GM12878 (cell line): Measurements from ENCODE around the gene GON4L. TPM values are rescaled to one million over a fixed set of nuclear protein-coding genes. Genes with fewer than 3 reads are reported as not detected.

Source experiments
- ATAC-seq: fragments of 200-7000 bp; cut with Tn5 transposase; 3 replicates; pipeline ENCODE4 v1.9.1; 2020; ENCODE audit warnings: mild to moderate bottlenecking, moderate library complexity
- BruUV-seq: library from RNA; stranded (reverse); fragments of 400-500 nt; replicated peaks from 2 replicates; lab custom pipeline; 2021; lab: Mats Ljungman, UMichigan
- CTCF ChIA-PET: fragments of 300-600 bp; sonication (Branson Sonifier 250); formaldehyde crosslinking; extraction: SDS; loops from one replicate; lab custom pipeline; 2021; ENCODE audit warnings: inconsistent platforms; lab: Yijun Ruan, JAX
- POLR2A ChIA-PET: fragments of 350-600 bp; formaldehyde crosslinking; extraction: SDS; loops from one replicate; lab custom pipeline; 2021; ENCODE audit warnings: inconsistent platforms; lab: Charles Lee
- RAD21 ChIA-PET: fragments of 300-600 bp; sonication (Branson Sonifier 250); formaldehyde crosslinking; loops from one replicate; lab custom pipeline; 2023; ENCODE audit warnings: antibody characterized with exemption; ENCODE audit not compliant: unreplicated experiment; lab: Charles Lee
- SMC1A ChIA-PET: fragments of 300-600 bp; sonication (Branson Sonifier 250); formaldehyde crosslinking; loops from one replicate; lab custom pipeline; 2023; ENCODE audit not compliant: unreplicated experiment, uncharacterized antibody; lab: Charles Lee
- DNase-seq: peaks from one replicate; pipeline ENCODE4 v3.0.0-alpha.2; 2011; ENCODE audit warnings: low read depth, low spot score
- FAIRE-seq: peaks from 3 replicates; lab custom pipeline; 2011; peaks lifted over from hg19 to GRCh38; lab: Jason Lieb, UNC
- H2AFZ ChIP-seq: 2 replicates; pipeline ENCODE4 v1.6.0; 2011; ENCODE audit warnings: low read depth, low read length, control low read depth; ENCODE audit not compliant: control insufficient read depth
- H3K27ac ChIP-seq: 2 replicates; pipeline ENCODE4 v1.5.1; 2011; ENCODE audit warnings: control low read depth; ENCODE audit not compliant: control insufficient read depth, insufficient read depth
- H3K27me3 ChIP-seq, 2 experiments: replicated peaks in 1 of 2; 2 replicates each; pipeline versions ENCODE4 v1.6.0 to v1.6.1; 2011; ENCODE audit warnings: low read length in 1 of 2; ENCODE audit not compliant: control insufficient read depth in 2 of 2, insufficient read depth in 2 of 2
- H3K36me3 ChIP-seq, 2 experiments: 2 replicates each; pipeline ENCODE4 v1.5.1; 2011; ENCODE audit warnings: low read length in 1 of 2; ENCODE audit not compliant: control insufficient read depth in 2 of 2, insufficient read depth in 2 of 2
- H3K4me1 ChIP-seq: 2 replicates; pipeline ENCODE4 v1.6.1; 2011; ENCODE audit warnings: mild to moderate bottlenecking, low read length, moderate library complexity, mixed read lengths; ENCODE audit not compliant: control insufficient read depth, insufficient read depth
- H3K4me2 ChIP-seq: 2 replicates; pipeline ENCODE4 v1.6.0; 2011; ENCODE audit warnings: control low read depth; ENCODE audit not compliant: control insufficient read depth, insufficient read depth
- H3K4me3 ChIP-seq: fragments of 200-600 bp; sonication (generic); 2 replicates; pipeline ENCODE4 v1.5.1; 2016
- H3K79me2 ChIP-seq: 2 replicates; pipeline ENCODE4 v1.6.0; 2011; ENCODE audit warnings: low read length; ENCODE audit not compliant: control insufficient read depth, insufficient read depth
- H3K9ac ChIP-seq: 2 replicates; pipeline ENCODE4 v1.8.0; 2011; ENCODE audit warnings: low read length, control low read depth, mixed read lengths; ENCODE audit not compliant: control insufficient read depth, insufficient read depth
- H3K9me3 ChIP-seq: replicated peaks from 3 replicates; pipeline ENCODE4 v1.5.1; 2011; ENCODE audit warnings: mild to moderate bottlenecking, low read length; ENCODE audit not compliant: control insufficient read depth, insufficient read depth
- H4K20me1 ChIP-seq: 2 replicates; pipeline ENCODE4 v1.6.0; 2011; ENCODE audit not compliant: control insufficient read depth, insufficient read depth
- ATF2 ChIP-seq: IDR thresholded peaks from 2 replicates; pipeline ENCODE4 v1.6.1; 2012; ENCODE audit warnings: low read length, inconsistent platforms
- CEBPZ ChIP-seq: fragments of 150-350 bp; IDR thresholded peaks from 2 replicates; pipeline ENCODE4 v1.6.1; 2016; ENCODE audit warnings: low read depth, low read length
- KLF5 ChIP-seq: fragments of 450-650 bp; IDR thresholded peaks from 2 replicates; pipeline ENCODE4 v1.6.1; 2014; ENCODE audit warnings: mild to moderate bottlenecking; ENCODE audit not compliant: partially characterized antibody
- SRF ChIP-seq, 2 experiments: IDR thresholded peaks; 2 replicates each; pipeline ENCODE4 v1.6.1; 2011; ENCODE audit warnings: low read depth in 2 of 2, low read length in 2 of 2, mild to moderate bottlenecking in 1 of 2, moderate library complexity in 1 of 2
- YY1 ChIP-seq: IDR thresholded peaks from 2 replicates; pipeline ENCODE4 v1.6.1; 2011; ENCODE audit warnings: low read depth, mild to moderate bottlenecking, low read length
- WGBS: methylation state at CpG from one replicate; pipeline ENCODE4 v1.1.6; 2016; ENCODE audit warnings: low lambda C conversion rate; ENCODE audit not compliant: insufficient replicate concordance, insufficient coverage; ENCODE audit errors: missing lambda C conversion rate; 5-methylcytosine and 5-hydroxymethylcytosine counted together
- in situ Hi-C: fragments of 300-500 bp; cut with MboI; formaldehyde crosslinking; loops from 9 replicates; pipeline ENCODE4 v1.14.3; 2018; ENCODE audit warnings: mixed read lengths
- intact Hi-C: fragments of 100-400 bp; cut with micrococcal nuclease; formaldehyde crosslinking; loops from one replicate; pipeline ENCODE4 v1.14.2; 2022; ENCODE audit not compliant: unreplicated experiment
- polyA plus RNA-seq, 11 experiments: library from polyadenylated mRNA; depleted of rRNA in 4 of 11; unstranded in 6 of 11; stranded (reverse) in 5 of 11; fragments of >200 nt; fragmentation: Nextera tagmentation in 4 of 11; fragmentation: Illumina TruSeq in 1 of 11; extraction: Ambion mirVana in 4 of 11; extraction: Trizol in 1 of 11; gene quantifications; 1 replicate in 1 of 11; 2 replicates in 10 of 11; pipeline versions ENCODE4 v1.2.1 to v1.2.3, GENCODE V29; 2011 to 2016; ENCODE audit warnings: inconsistent platforms in 2 of 11, missing spikeins in 2 of 11, low read depth in 1 of 11
- total RNA-seq, 4 experiments: library from RNA; depleted of rRNA in 3 of 4; stranded (reverse); fragments of >200 nt in 3 of 4; fragmentation: Illumina TruSeq in 1 of 4; extraction: Trizol in 1 of 4; gene quantifications; 2 replicates each; pipeline versions ENCODE4 v1.2.1 to v1.2.3, GENCODE V29; 2013 to 2021

GON4L gene
- total and polyA plus RNA-seq, 10 of the 15 experiments (the other 5 are each of a cell fraction or from before 2014, with no cell fraction given): 17.7 to 40.7 (median 28.0) TPM

GRCh38 chr1:155834296-155834926 lies 22.6 kb downstream of the GON4L start:
- intact Hi-C loops: no loop called here
- RAD21 ChIA-PET: no interaction called here
- POLR2A ChIA-PET: no interaction called here
- H3K4me3 ChIP-seq: no peak overlapping the region
- BruUV-seq: no TSS peak
- H3K79me2 ChIP-seq: peaks cover 3% of the 10 kb centered on the region
- peaks cover 0 to 5% of the 10 kb centered on the region in 2 experiments; a peak in 2 of 4 replicates for H3K36me3 ChIP-seq
- SMC1A ChIA-PET: interaction anchor here (1.0 to 1.4 kb wide), 3 partner anchors 22 to 230 kb away, joined by 3 to 4 read pairs (median 3); partner anchors contain the start of gene GON4L
- FAIRE-seq (no peak), DNase-seq (no peak), ATAC-seq (peak; percentile 35; the same call in 1 of the 3 replicates)
- no peaks in the 10 kb centered on the region for H4K20me1 ChIP-seq
- 100% methylated on average over 7 of the region's 11 CpGs for WGBS
- H2AFZ ChIP-seq: no peak overlapping the region
- 0 out of 2 replicates have a peak, but pooled peaks cover 3% of the 10 kb centered on the region for H3K4me1 ChIP-seq
- no peaks in the 10 kb centered on the region for H3K9me3 ChIP-seq
- H3K9ac ChIP-seq: no peak overlapping the region
- in situ Hi-C loops: no loop called here
- no peaks in the 10 kb centered on the region for H3K27me3 ChIP-seq
- H3K4me2 ChIP-seq: no peak overlapping the region
- H3K27ac ChIP-seq: no peak overlapping the region
- TF ChIP-seq KLF5 (no peak), ATF2 (no peak), CEBPZ (no peak), YY1 (0 out of 2 replicates have a peak, but pooled peaks have one; percentile 32), SRF (IDR thresholded peaks at IDR 0.05; ENCODE audit: low read depth in 2 of 2, low read length in 2 of 2) (peak in 1 of 2 experiments; percentile 70; a peak in 2 of 4 replicates)
- CTCF ChIA-PET: interaction anchor here (0.6 kb wide), 1 partner anchor 129 kb away, joined by 3 read pairs; no protein-coding TSS in a partner anchor
